ENCODE measurements around the gene FUS. TPM values are rescaled to one million over a fixed set of nuclear protein-coding genes. Genes with fewer than 3 reads are reported as not detected.

FUS gene
- total and polyA plus RNA-seq, 2 of the 13 experiments (the other 11 are each of a cell fraction or from before 2014, with no cell fraction given): 68.1 to 168 TPM

GRCh38 chr16:31145398-31145990 is 34.4 kb upstream of the FUS start (continued):
- TF ChIP-seq PATZ1 (CRISPR knock-in tag; IDR thresholded peaks at IDR 0.05) (peak; percentile 81), HINFP (CRISPR knock-in tag; IDR thresholded peaks at IDR 0.05; ENCODE audit: low read depth) (no peak), FOSL2 (CRISPR knock-in tag; IDR thresholded peaks at IDR 0.05) (0 out of 2 replicates have a peak, but pooled peaks have one; percentile 15), GPN1 (CRISPR knock-in tag; IDR thresholded peaks at IDR 0.05; ENCODE audit: borderline replicate concordance) (no peak), ZSCAN12 (CRISPR knock-in tag; IDR thresholded peaks at IDR 0.05) (no peak), TBX3 (IDR thresholded peaks at IDR 0.05; ENCODE audit: borderline replicate concordance) (no peak), PAWR (CRISPR knock-in tag; IDR thresholded peaks at IDR 0.05; ENCODE audit: borderline replicate concordance) (no peak), HNF1B (CRISPR knock-in tag; IDR thresholded peaks at IDR 0.05) (no peak), ZNF790 (CRISPR knock-in tag; IDR thresholded peaks at IDR 0.05; ENCODE audit: borderline replicate concordance) (no peak), HNRNPL (IDR thresholded peaks at IDR 0.05; ENCODE audit: low read depth, low read length) (no peak), POLR2AphosphoS5 (IDR thresholded peaks at IDR 0.05; ENCODE audit: low read depth, low read length) (no peak), PTBP1 (IDR thresholded peaks at IDR 0.05; ENCODE audit: low read depth, low read length, poor library complexity, severe bottlenecking) (no peak), ZNF674 (CRISPR knock-in tag; IDR thresholded peaks at IDR 0.05; ENCODE audit: low read depth) (no peak), ZNF225 (CRISPR knock-in tag; IDR thresholded peaks at IDR 0.05) (peak; percentile 29), FOXK1 (CRISPR knock-in tag; IDR thresholded peaks at IDR 0.05; ENCODE audit: borderline replicate concordance, low read depth) (no peak), ZFP1 (CRISPR knock-in tag; IDR thresholded peaks at IDR 0.05) (no peak), FOXJ3 (CRISPR knock-in tag; IDR thresholded peaks at IDR 0.05; ENCODE audit: borderline replicate concordance) (no peak), TGIF2 (CRISPR knock-in tag; IDR thresholded peaks at IDR 0.05) (no peak), ZNF281 (CRISPR knock-in tag; IDR thresholded peaks at IDR 0.05; ENCODE audit: borderline replicate concordance) (peak; percentile 86), XRCC5 (optimal IDR thresholded peaks at IDR 0.05; ENCODE audit: low read length) (no peak), FOSL1 (CRISPR knock-in tag; IDR thresholded peaks at IDR 0.05; ENCODE audit: borderline replicate concordance) (no peak), SP5 (CRISPR knock-in tag; IDR thresholded peaks at IDR 0.05; ENCODE audit: borderline replicate concordance, low read depth) (peak; percentile 36; the same call in 1 of the 2 replicates)

Data from HepG2 (cell line).